Nephron (organoid): Measurements from ENCODE around the gene WWOX.

Experiments used
- H3K27ac Mint-ChIP-seq, 3 experiments: 2 replicates each; pipeline ENCODE4 v1.8.0; 2020; ENCODE audit warnings: mixed read lengths in 3 of 3, mild to moderate bottlenecking in 2 of 3, moderate library complexity in 1 of 3
- H3K27me3 Mint-ChIP-seq: 2 replicates; pipeline ENCODE4 v1.8.0; 2021; ENCODE audit warnings: low read depth, mild to moderate bottlenecking, moderate library complexity, mixed read lengths
- H3K36me3 Mint-ChIP-seq: 2 replicates; pipeline ENCODE4 v1.8.0; 2020; ENCODE audit warnings: low read depth, mixed read lengths
- H3K4me1 Mint-ChIP-seq: 2 replicates; pipeline ENCODE4 v1.8.0; 2020; ENCODE audit warnings: mixed read lengths
- H3K4me3 Mint-ChIP-seq, 3 experiments: 2 replicates each; pipeline ENCODE4 v1.8.0; 2020; ENCODE audit warnings: mild to moderate bottlenecking in 3 of 3, mixed read lengths in 3 of 3, moderate library complexity in 2 of 3
- H3K9me3 Mint-ChIP-seq: 2 replicates; pipeline ENCODE4 v1.8.0; 2020; ENCODE audit warnings: mixed read lengths
- CTCF ChIP-seq, 3 experiments: fragments of 200-600 bp; sonication (generic); IDR thresholded peaks; one replicate each; pipeline ENCODE4 v1.5.0; 2021; ENCODE audit warnings: antibody characterized with exemption in 3 of 3; ENCODE audit not compliant: unreplicated experiment in 3 of 3

Gene WWOX

GRCh38 chr16:78778101-78779004, 678.9 kb downstream of the WWOX start:
- peaks cover 9% of the 10 kb centered on the region for H3K27me3 Mint-ChIP-seq
- no peaks in the 10 kb centered on the region for H3K36me3 Mint-ChIP-seq
- H3K27ac Mint-ChIP-seq, result no peak overlapping the region
- no peaks in the 10 kb centered on the region for H3K9me3 Mint-ChIP-seq
- no peak overlapping the region for H3K4me3 Mint-ChIP-seq
- H3K4me1 Mint-ChIP-seq, result peaks cover 12% of the 10 kb centered on the region
- TF ChIP-seq CTCF (IDR thresholded peaks at IDR 0.05; ENCODE audit: unreplicated experiment in 3 of 3), result no peak

GRCh38 chr16:78780808-78781207, 681.4 kb downstream of the WWOX start:
- H3K4me3 Mint-ChIP-seq, result no peak overlapping the region
- H3K9me3 Mint-ChIP-seq, result no peaks in the 10 kb centered on the region
- no peak for TF ChIP-seq CTCF (IDR thresholded peaks at IDR 0.05; ENCODE audit: unreplicated experiment in 3 of 3)
- peaks cover 9% of the 10 kb centered on the region for H3K27me3 Mint-ChIP-seq
- H3K4me1 Mint-ChIP-seq, result no peaks in the 10 kb centered on the region
- no peaks in the 10 kb centered on the region for H3K36me3 Mint-ChIP-seq
- no peak overlapping the region for H3K27ac Mint-ChIP-seq

- Mint-ChIP-seq H3K36me3 (no peaks in the 10 kb centered on the region), H3K9me3 (no peaks in the 10 kb centered on the region), H3K4me1 (no peaks in the 10 kb centered on the region), H3K27me3 (peaks cover 9% of the 10 kb centered on the region), H3K4me3 (no peak overlapping the region), H3K27ac (no peak overlapping the region)
- TF ChIP-seq CTCF (IDR thresholded peaks at IDR 0.05; ENCODE audit: unreplicated experiment in 3 of 3), result no peak
Measured at GRCh38 chr16:78782572-78782971, 683.1 kb downstream of the WWOX start.

- Mint-ChIP-seq H3K4me1 (no peaks in the 10 kb centered on the region), H3K4me3 (no peak overlapping the region), H3K36me3 (no peaks in the 10 kb centered on the region), H3K27ac (no peak overlapping the region), H3K9me3 (no peaks in the 10 kb centered on the region), H3K27me3 (peaks cover 5% of the 10 kb centered on the region)
- no peak for TF ChIP-seq CTCF (IDR thresholded peaks at IDR 0.05; ENCODE audit: unreplicated experiment in 3 of 3)
Measured at GRCh38 chr16:78783570-78784079, 684.2 kb downstream of the WWOX start.

GRCh38 chr16:78784771-78785170, 685.3 kb downstream of the WWOX start:
- Mint-ChIP-seq H3K9me3 (no peaks in the 10 kb centered on the region), H3K4me3 (no peak overlapping the region), H3K27ac (no peak overlapping the region), H3K36me3 (no peaks in the 10 kb centered on the region), H3K4me1 (no peaks in the 10 kb centered on the region), H3K27me3 (no peaks in the 10 kb centered on the region)
- TF ChIP-seq CTCF (IDR thresholded peaks at IDR 0.05; ENCODE audit: unreplicated experiment in 3 of 3), result no peak

- TF ChIP-seq CTCF (IDR thresholded peaks at IDR 0.05; ENCODE audit: unreplicated experiment in 3 of 3), result no peak
Measured at GRCh38 chr16:78785218-78785617, 685.8 kb downstream of the WWOX start.

More at GRCh38 chr16:78785218-78785617, 685.8 kb downstream of the WWOX start:
- Mint-ChIP-seq H3K4me1 (no peaks in the 10 kb centered on the region), H3K4me3 (no peak overlapping the region), H3K9me3 (no peaks in the 10 kb centered on the region), H3K36me3 (no peaks in the 10 kb centered on the region), H3K27me3 (no peaks in the 10 kb centered on the region), H3K27ac (no peak overlapping the region)
